Endothelial cell of hepatic sinusoid (primary cell): ENCODE measurements around the gene NFAM1.

Experiments used
- in situ Hi-C: cut with HindIII; loops from 2 replicates; pipeline ENCODE4 v1.10.0; 2017; ENCODE audit warnings: low sequenced_read_pairs

NFAM1 gene

DNA sequence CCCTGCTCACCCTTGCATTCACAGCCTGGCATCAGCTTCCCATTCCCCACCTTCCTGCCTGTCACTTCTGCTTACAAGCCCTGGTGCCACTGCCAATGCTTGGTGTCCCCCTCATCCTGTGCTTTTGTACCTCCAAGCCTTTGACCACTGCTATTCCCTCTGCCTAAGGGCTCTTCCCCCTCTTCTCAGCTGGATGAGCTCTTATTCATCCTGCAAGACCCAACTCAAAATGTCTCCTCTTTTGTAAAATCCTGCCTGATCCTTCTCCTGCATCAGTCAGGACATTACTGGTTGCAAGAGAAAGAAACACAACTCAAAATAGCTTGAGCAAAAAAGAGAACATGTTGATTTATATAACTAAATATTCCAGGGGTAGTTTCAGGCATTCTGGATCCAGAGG, 94.8 kb downstream of the NFAM1 start:
- in situ Hi-C loops = no loop called here

DNA sequence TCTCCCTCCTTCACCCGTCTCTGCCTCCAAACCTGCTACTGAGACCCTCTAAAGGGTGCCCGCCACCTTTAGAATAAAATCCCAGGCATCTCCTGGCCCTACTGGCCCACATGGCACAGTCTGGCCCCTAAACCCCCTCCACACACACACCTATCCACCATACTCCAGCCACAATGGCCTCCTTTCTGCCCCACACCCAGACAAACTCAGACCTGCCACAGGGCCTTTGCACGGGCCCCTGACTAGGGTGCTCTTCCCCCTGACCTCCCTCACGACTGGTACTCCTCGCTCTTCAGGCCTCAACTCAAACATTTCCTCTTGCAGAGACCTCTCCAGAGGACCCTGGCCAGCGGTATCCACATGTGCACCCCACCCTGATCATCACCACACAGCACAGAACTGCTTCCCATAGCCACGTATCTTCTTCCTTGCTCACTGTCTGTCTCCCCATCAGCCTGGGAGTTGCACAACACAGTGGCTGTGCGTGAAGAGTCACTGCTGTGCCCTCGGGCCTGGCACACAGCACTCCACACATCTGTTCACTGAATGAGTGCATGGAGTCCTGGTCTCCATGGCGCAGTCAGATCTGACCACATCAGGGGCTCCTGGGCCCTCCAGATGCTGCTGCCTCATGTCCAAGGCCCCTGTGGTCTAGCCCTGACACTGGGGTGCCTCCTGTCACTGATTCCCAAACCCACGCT, 95.5 kb downstream of the NFAM1 start:
- in situ Hi-C loops = no loop called here

DNA sequence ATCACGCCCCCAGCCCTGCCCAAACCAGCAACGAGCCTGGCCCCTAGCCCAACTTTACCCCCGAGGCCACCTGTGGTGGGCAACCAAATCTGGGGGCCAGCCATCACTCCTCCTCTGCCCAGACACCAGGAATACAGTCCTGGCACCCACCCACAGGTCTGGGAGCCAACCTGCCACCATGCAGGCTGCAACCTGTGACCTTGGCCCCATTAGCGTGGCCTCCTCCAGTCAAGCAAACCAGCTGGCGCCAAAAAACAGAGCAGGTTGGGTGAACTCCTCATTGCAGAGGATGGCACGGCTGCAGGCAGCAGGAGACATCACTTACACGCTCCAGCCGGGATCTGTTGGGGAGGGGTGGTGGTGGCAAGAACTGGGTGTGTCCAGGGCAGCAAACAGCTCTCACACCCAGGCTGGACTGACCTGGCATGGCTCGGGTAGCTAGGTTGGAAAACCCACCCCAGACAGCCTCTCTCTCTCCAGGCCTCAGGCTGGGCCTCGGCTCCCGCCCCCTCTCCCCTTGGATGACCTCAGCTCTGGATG, 96.3 kb downstream of the NFAM1 start:
- in situ Hi-C loops = no loop called here

DNA sequence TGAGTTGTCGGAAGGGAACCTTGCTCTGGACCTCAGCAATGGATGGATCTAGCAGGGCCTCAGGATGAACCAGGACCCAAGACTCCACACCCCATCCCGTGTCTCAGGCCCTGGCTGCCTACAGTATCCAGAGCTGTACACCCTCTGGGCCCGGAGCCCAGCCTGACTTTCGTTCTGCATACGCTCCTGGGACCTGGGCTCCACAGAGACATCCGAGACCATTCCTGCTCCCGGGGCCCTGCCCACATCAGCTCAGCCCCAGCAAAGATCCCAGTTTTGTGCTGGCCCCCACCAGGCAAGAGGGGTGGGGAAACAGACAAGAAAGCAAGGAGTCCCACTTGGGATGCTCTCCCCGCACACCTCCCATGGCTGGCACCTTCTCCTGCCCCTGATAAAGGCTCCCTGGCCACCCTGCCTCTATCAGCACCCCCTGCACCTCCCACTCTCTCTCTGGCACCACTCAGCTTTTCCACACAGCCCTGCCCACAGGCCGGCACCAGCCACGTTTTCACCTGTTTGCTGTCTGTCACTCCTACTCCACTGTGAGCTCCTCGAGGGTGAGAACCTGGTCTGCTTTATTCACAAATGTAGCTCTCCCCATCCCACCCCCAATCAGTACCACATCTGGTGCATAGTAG, 97.2 kb downstream of the NFAM1 start:
- in situ Hi-C loops = loop anchor here (5.0 kb wide), 2 partner anchors 58 to 107 kb away; no protein-coding TSS in a partner anchor

DNA sequence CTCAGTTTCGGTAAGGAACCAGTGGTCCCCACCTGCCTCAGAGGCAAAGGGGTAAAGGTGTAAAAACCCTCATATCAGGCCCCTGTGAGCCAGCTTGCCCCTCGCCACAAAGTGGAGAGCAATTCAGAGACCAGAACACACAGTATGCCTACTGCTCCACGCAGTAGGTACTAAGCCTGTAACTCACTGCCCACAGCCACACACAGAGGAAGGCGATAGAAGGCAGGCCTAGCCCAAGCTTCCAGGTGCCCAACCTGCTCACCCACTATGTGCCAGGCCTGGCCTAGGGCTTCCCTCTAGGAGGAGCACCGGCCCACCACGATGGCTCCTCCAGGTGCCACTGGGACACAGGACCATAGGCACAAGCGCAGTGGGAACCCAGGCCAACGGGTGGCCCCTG, 98.7 kb downstream of the NFAM1 start:
- in situ Hi-C loops = loop anchor here (5.0 kb wide), 2 partner anchors 56 to 109 kb away; no protein-coding TSS in a partner anchor

DNA sequence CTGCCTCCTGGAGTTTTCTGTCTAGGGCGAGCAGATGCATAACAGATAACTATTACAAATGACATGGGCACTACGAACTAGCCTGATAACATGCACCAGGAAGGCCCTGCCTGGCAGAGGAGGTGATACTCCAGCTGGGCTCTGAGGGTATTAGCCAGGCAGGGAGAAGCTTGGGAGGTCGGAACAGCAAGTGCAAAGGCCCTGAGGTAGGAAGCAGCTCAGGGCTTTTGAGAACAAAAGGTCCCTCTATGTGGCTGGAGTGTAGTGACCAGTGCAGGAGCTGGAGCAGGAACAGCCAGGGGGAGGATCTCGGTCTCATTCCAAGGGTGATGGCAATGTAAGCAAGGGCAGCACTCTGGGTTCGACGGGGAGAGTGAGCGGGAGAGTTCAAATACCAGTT, 100.1 kb downstream of the NFAM1 start:
- in situ Hi-C loops = loop anchor here (5.0 kb wide), 2 partner anchors 55 to 110 kb away; no protein-coding TSS in a partner anchor

DNA sequence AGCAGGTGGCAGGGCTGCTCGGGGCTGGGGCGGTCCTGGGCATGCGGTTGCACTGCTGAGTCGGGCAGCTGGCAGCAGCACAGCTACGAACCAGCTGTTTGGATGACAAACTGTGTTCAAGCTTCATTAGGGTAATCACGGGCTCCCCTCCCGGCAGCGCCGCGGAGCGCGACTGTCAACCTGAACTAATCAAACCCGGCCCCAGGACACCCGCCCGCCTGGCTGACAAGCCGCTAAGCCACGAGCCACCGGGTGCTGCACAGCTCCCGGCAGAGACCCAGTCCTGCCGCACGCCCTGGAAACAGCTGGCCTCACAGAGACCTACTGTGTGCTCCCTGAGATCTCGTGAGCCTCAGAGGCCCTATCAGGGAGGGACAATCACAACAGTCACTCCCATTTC, 101.2 kb downstream of the NFAM1 start:
- in situ Hi-C loops = loop anchor here (5.0 kb wide), 2 partner anchors 54 to 111 kb away; no protein-coding TSS in a partner anchor
